H9 (cell line): Measurements from ENCODE around the gene GAL3ST3. TPM values are rescaled to one million over a fixed set of nuclear protein-coding genes. Genes with fewer than 3 reads are reported as not detected.

Experiments used
- DNase-seq: peaks from one replicate; pipeline ENCODE4 v3.0.0-alpha.2; 2017
- H2AFZ ChIP-seq: one replicate; pipeline ENCODE4 v1.6.1; 2013; ENCODE audit warnings: mild to moderate bottlenecking, low read length, control low read depth, moderate library complexity
- H2AK5ac ChIP-seq: 2 replicates; pipeline ENCODE4 v1.6.1; 2013; ENCODE audit warnings: low read length, control low read depth, mixed read lengths; ENCODE audit not compliant: insufficient read length
- H2BK120ac ChIP-seq: one replicate; pipeline ENCODE4 v1.6.1; 2013; ENCODE audit warnings: low read depth, mild to moderate bottlenecking, low read length, control low read depth, inconsistent platforms; ENCODE audit not compliant: poor library complexity, severe bottlenecking
- H2BK12ac ChIP-seq: 2 replicates; pipeline ENCODE4 v1.6.1; 2013; ENCODE audit warnings: low read length, control low read depth, mixed read lengths, low read depth; ENCODE audit not compliant: insufficient read length
- H2BK15ac ChIP-seq: 2 replicates; pipeline ENCODE4 v1.6.1; 2013; ENCODE audit warnings: low read depth, low read length, control low read depth
- H2BK20ac ChIP-seq: one replicate; pipeline ENCODE4 v1.6.1; 2013; ENCODE audit warnings: low read depth, mild to moderate bottlenecking, low read length, control low read depth, inconsistent platforms; ENCODE audit not compliant: poor library complexity, severe bottlenecking
- H2BK5ac ChIP-seq: 2 replicates; pipeline ENCODE4 v1.6.1; 2013; ENCODE audit warnings: low read length, control low read depth, mixed read lengths; ENCODE audit not compliant: insufficient read length
- H3K14ac ChIP-seq: 2 replicates; pipeline ENCODE4 v1.6.1; 2013; ENCODE audit warnings: low read length, control low read depth; ENCODE audit not compliant: insufficient read depth
- H3K18ac ChIP-seq: 2 replicates; pipeline ENCODE4 v1.6.1; 2013; ENCODE audit warnings: low read depth, mild to moderate bottlenecking, mixed read lengths, low read length, control low read depth; ENCODE audit not compliant: insufficient read length
- H3K23ac ChIP-seq: 2 replicates; pipeline ENCODE4 v1.6.1; 2013; ENCODE audit warnings: low read length, control low read depth, mixed read lengths, low read depth; ENCODE audit not compliant: insufficient read length
- H3K23me2 ChIP-seq: 2 replicates; pipeline ENCODE4 v1.6.1; 2013; ENCODE audit warnings: low read depth, mild to moderate bottlenecking, mixed read lengths, low read length, control low read depth; ENCODE audit not compliant: insufficient read length, poor library complexity, severe bottlenecking
- H3K27ac ChIP-seq: 2 replicates; pipeline ENCODE4 v1.5.1; 2013; ENCODE audit warnings: low read length, control low read depth, mixed read lengths, low read depth; ENCODE audit not compliant: insufficient read length
- H3K27me3 ChIP-seq: 2 replicates; pipeline ENCODE4 v1.6.1; 2013; ENCODE audit warnings: low read length, control low read depth, inconsistent platforms; ENCODE audit not compliant: insufficient read depth
- H3K4ac ChIP-seq: 2 replicates; pipeline ENCODE4 v1.6.1; 2013; ENCODE audit warnings: low read depth, mild to moderate bottlenecking, control low read depth, inconsistent platforms, low read length, moderate library complexity
- H3K4me1 ChIP-seq: 2 replicates; pipeline ENCODE4 v1.6.1; 2013; ENCODE audit warnings: low read length, control low read depth, inconsistent platforms; ENCODE audit not compliant: insufficient read depth
- H3K4me2 ChIP-seq: 2 replicates; pipeline ENCODE4 v1.6.1; 2013; ENCODE audit warnings: low read length, control low read depth, mixed read lengths; ENCODE audit not compliant: insufficient read length, insufficient read depth
- H3K56ac ChIP-seq: 2 replicates; pipeline ENCODE4 v1.6.1; 2013; ENCODE audit warnings: low read depth, mild to moderate bottlenecking, mixed read lengths, low read length, control low read depth; ENCODE audit not compliant: insufficient read length
- H3K79me1 ChIP-seq: 2 replicates; pipeline ENCODE4 v1.6.1; 2013; ENCODE audit warnings: low read depth, mild to moderate bottlenecking, moderate library complexity, low read length, control low read depth, inconsistent platforms; ENCODE audit not compliant: insufficient read depth, poor library complexity, severe bottlenecking
- H3K79me2 ChIP-seq: 2 replicates; pipeline ENCODE4 v1.6.1; 2013; ENCODE audit warnings: low read length, control low read depth, inconsistent platforms; ENCODE audit not compliant: insufficient read depth
- H3K9ac ChIP-seq: 2 replicates; pipeline ENCODE4 v1.6.1; 2013; ENCODE audit warnings: low read length, control low read depth, mixed read lengths; ENCODE audit not compliant: insufficient read length; ENCODE audit errors: extremely low read depth
- H3K9me3 ChIP-seq: one replicate; pipeline ENCODE4 v1.6.1; 2013; ENCODE audit warnings: low read depth, low read length, inconsistent platforms; ENCODE audit not compliant: control insufficient read depth
- H3T11ph ChIP-seq: one replicate; pipeline ENCODE4 v1.6.1; 2013; ENCODE audit warnings: mild to moderate bottlenecking, low read length, control low read depth, inconsistent platforms
- H4K20me1 ChIP-seq: one replicate; pipeline ENCODE4 v1.6.1; 2013; ENCODE audit not compliant: control insufficient read depth, insufficient read length, insufficient read depth
- H4K5ac ChIP-seq: 2 replicates; pipeline ENCODE4 v1.6.1; 2013; ENCODE audit warnings: low read depth, mild to moderate bottlenecking, mixed read lengths, low read length, control low read depth; ENCODE audit not compliant: insufficient read length
- H4K8ac ChIP-seq: replicated peaks from 2 replicates; pipeline ENCODE4 v1.6.1; 2013; ENCODE audit warnings: low read length, control low read depth, mixed read lengths, low read depth; ENCODE audit not compliant: insufficient read length
- H4K91ac ChIP-seq: 2 replicates; pipeline ENCODE4 v1.6.1; 2013; ENCODE audit warnings: low read depth, mild to moderate bottlenecking, moderate library complexity, mixed read lengths, low read length, control low read depth; ENCODE audit not compliant: insufficient read length
- H3K27ac Mint-ChIP-seq, 3 experiments: 2 replicates in 2 of 3; 3 replicates in 1 of 3; pipeline ENCODE4 v1.8.0; 2020 to 2021; ENCODE audit warnings: mixed read lengths in 3 of 3, mild to moderate bottlenecking in 1 of 3, moderate library complexity in 1 of 3
- H3K27me3 Mint-ChIP-seq: 2 replicates; pipeline ENCODE4 v1.8.0; 2021; ENCODE audit warnings: low read depth, mild to moderate bottlenecking, moderate library complexity, mixed read lengths
- H3K36me3 Mint-ChIP-seq, 3 experiments: 2 replicates in 2 of 3; 3 replicates in 1 of 3; pipeline ENCODE4 v1.8.0; 2020 to 2021; ENCODE audit warnings: low read depth in 3 of 3, mixed read lengths in 3 of 3; ENCODE audit not compliant: insufficient read depth in 1 of 3
- H3K4me1 Mint-ChIP-seq, 2 experiments: 2 replicates each; pipeline ENCODE4 v1.8.0; 2020; ENCODE audit warnings: mixed read lengths in 2 of 2
- H3K4me3 Mint-ChIP-seq, 2 experiments: 2 replicates in 1 of 2; 3 replicates in 1 of 2; pipeline ENCODE4 v1.8.0; 2020 to 2021; ENCODE audit warnings: mild to moderate bottlenecking in 2 of 2, mixed read lengths in 2 of 2, moderate library complexity in 1 of 2
- H3K9me3 Mint-ChIP-seq, 2 experiments: 2 replicates in 1 of 2; 3 replicates in 1 of 2; pipeline ENCODE4 v1.8.0; 2020; ENCODE audit warnings: mild to moderate bottlenecking in 2 of 2, mixed read lengths in 2 of 2, moderate library complexity in 1 of 2
- CTCF ChIP-seq: fragments of 200-600 bp; sonication (generic); conservative IDR thresholded peaks from 3 replicates; pipeline ENCODE4 v1.8.0; 2021; ENCODE audit warnings: antibody characterized with exemption, mild to moderate bottlenecking
- WGBS: extraction: QIAGEN DNeasy Blood & Tissue Kit; methylation state at CpG from one replicate; pipeline ENCODE4 v1.1.7; 2013; ENCODE audit warnings: missing lambda C conversion rate, low lambda C conversion rate, mixed read lengths; ENCODE audit not compliant: insufficient read length; ENCODE audit errors: extremely low coverage; 5-methylcytosine and 5-hydroxymethylcytosine counted together
- total RNA-seq: library from RNA; stranded (reverse); gene quantifications from 2 replicates; pipeline ENCODE4 v1.2.1, GENCODE V29; 2021

Gene GAL3ST3
- total RNA-seq, 1 experiment from 2014 or later: 17.2 TPM

GRCh38 chr11:66036334-66036710 lies 12.6 kb downstream of the GAL3ST3 start:
- no peaks in the 10 kb centered on the region for H3K4me1 ChIP-seq
- H3K4me2 ChIP-seq: no peak overlapping the region
- no peaks in the 10 kb centered on the region for H4K20me1 ChIP-seq
- H2AK5ac ChIP-seq: no peak overlapping the region
- no peak overlapping the region for H3K56ac ChIP-seq
- no peak overlapping the region; the same call in 1 of the 2 replicates for H2BK15ac ChIP-seq
- H3K23me2 ChIP-seq: no peaks in the 10 kb centered on the region
- Mint-ChIP-seq H3K36me3 (peaks cover 1 to 6% (median 3%) of the 10 kb centered on the region in 3 experiments; a peak in 5 of 7 replicates), H3K4me1 (no peaks in the 10 kb centered on the region), H3K27ac (no peak overlapping the region), H3K27me3 (peaks cover 21% of the 10 kb centered on the region), H3K9me3 (peaks cover 18 to 23% of the 10 kb centered on the region in 2 experiments), H3K4me3 (no peak overlapping the region)
- H3K4ac ChIP-seq: no peak overlapping the region
- no peaks in the 10 kb centered on the region for H3K79me2 ChIP-seq
- no peak overlapping the region for H3K18ac ChIP-seq
- H3K9ac ChIP-seq: no peak overlapping the region
- H3K23ac ChIP-seq: no peak overlapping the region
- H3K9me3 ChIP-seq: peaks cover 8% of the 10 kb centered on the region
- no peak overlapping the region for H2BK5ac ChIP-seq
- no peak overlapping the region for H3K27ac ChIP-seq
- no CpG with 5 or more reads among the region's 5 CpGs for WGBS
- H3K14ac ChIP-seq: no peak overlapping the region
- H2BK12ac ChIP-seq: no peak overlapping the region
- TF ChIP-seq CTCF: no peak
- H3K27me3 ChIP-seq: no peaks in the 10 kb centered on the region
- H2AFZ ChIP-seq: no peak overlapping the region
- no peak overlapping the region for H2BK20ac ChIP-seq
- H2BK120ac ChIP-seq: no peak overlapping the region
- DNase-seq: no peak
- H3K79me1 ChIP-seq: no peaks in the 10 kb centered on the region
- no peak overlapping the region for H3T11ph ChIP-seq
- H4K5ac ChIP-seq: no peak overlapping the region
- H4K91ac ChIP-seq: no peak overlapping the region
- no peak overlapping the region for H4K8ac ChIP-seq
